HG03280 (cell line): ENCODE results near the gene SUV39H1.
A peak's percentile ranks its signal among the peaks of the same experiment; 100 is the strongest.
"Not testable (repeated sequence)": the region's sequence is repeated elsewhere in the genome, so short reads cannot be mapped to it uniquely, and the experiment has no call there.

Experiments used
- ATAC-seq: cut with Tn5 transposase; IDR thresholded peaks from one replicate; pipeline ENCODE4 v1.9.1; 2021; ENCODE audit warnings: mild to moderate bottlenecking, moderate library complexity; ENCODE audit not compliant: unreplicated experiment

Gene SUV39H1

DNA sequence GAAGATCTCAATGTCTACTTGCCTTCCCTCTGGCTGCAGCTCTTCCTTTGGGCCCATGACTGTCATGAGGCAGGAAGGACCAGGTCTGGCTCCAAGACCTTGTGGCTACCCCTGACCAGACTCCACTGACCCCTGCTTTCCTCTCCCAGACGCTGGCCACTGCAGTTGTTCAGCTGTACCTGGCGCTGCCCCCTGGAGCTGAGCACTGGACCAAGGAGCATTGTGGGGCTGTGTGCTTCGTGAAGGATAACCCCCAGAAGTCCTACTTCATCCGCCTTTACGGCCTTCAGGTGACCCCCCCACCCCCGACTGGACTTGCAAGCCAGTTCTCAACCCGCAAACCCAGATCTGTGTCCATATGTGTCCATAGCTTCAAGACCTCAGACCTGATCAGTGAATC lies 12.4 kb upstream of the SUV39H1 start:
- no peak for ATAC-seq

DNA sequence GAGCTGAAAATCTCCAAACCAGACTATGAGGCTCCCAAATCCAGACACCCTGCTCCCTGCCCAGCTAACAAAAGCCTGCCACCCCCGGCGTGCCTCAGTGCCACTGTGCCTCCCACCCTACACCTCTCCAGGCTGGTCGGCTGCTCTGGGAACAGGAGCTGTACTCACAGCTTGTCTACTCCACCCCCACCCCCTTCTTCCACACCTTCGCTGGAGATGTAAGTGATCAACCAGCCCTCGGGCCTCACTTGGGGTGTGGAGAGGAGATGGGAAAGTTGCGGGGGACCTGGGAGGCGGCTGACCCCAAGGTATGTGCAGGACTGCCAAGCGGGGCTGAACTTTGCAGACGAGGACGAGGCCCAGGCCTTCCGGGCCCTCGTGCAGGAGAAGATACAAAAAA lies 11.1 kb upstream of the SUV39H1 start:
- no peak for ATAC-seq

DNA sequence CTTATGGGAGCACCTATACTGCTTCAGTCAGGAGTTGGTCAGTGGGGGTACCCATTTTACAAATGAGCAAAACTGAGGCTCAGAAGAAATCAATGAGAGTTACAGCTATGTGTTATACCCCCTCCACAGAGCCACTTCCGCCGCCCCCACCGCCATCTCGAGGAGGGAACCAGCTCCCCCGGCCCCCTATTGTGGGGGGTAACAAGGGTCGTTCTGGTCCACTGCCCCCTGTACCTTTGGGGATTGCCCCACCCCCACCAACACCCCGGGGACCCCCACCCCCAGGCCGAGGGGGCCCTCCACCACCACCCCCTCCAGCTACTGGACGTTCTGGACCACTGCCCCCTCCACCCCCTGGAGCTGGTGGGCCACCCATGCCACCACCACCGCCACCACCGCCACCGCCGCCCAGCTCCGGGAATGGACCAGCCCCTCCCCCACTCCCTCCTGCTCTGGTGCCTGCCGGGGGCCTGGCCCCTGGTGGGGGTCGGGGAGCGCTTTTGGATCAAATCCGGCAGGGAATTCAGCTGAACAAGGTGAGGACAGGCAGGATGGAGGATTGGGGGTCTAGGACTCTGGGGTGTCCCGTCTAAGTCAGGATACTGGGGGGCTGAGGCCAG lies 7.9 kb upstream of the SUV39H1 start:
- ATAC-seq = no peak

DNA sequence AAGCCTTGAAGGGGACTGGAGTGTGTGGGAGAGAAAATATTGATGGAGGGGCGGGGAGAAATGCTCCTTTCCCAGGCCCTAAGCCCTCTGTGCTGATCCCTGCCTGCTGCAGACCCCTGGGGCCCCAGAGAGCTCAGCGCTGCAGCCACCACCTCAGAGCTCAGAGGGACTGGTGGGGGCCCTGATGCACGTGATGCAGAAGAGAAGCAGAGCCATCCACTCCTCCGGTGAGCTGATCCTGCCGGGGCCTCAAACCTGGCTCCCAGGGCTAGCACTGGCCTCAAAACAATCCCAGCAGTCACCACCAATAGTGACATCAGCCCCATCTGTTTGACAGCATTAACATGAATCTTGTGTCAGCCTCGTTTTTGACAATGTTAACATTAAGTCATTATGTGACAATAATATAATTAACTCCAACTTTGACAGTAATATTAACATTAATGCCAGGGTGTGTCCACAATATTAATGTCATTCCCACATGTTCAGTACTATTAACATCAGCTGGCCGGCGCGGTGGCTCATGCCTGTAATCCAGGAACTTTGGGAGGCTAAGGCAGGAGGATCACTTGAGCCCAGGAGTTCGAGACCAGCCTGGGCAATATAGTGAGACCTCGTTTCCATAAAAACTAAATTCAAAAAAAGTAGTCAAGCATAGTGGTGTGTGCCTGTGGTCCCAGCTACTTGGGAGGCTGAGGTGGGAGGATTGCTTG lies 7.2 kb upstream of the SUV39H1 start:
- no peak for ATAC-seq

DNA sequence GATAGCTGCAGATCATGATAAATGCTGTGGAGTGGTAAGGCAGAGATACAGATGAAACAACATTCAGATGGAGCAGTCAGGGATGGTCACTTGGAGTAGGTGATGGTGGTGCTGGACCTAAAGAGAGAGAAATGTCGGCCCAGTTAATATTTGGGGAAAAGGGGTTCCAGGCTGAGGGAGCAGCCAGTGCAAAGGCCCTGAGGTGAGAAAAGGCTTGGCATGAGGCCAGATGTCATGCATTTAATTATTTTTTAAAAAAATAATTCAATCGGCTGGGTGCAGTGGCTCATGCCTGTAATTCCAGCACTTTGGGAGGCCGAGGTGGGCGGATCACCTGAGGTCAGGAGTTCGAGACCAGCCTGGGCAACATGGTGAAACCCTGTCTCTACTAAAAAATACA lies 4.8 kb upstream of the SUV39H1 start:
- ATAC-seq = not testable (repeated sequence)

DNA sequence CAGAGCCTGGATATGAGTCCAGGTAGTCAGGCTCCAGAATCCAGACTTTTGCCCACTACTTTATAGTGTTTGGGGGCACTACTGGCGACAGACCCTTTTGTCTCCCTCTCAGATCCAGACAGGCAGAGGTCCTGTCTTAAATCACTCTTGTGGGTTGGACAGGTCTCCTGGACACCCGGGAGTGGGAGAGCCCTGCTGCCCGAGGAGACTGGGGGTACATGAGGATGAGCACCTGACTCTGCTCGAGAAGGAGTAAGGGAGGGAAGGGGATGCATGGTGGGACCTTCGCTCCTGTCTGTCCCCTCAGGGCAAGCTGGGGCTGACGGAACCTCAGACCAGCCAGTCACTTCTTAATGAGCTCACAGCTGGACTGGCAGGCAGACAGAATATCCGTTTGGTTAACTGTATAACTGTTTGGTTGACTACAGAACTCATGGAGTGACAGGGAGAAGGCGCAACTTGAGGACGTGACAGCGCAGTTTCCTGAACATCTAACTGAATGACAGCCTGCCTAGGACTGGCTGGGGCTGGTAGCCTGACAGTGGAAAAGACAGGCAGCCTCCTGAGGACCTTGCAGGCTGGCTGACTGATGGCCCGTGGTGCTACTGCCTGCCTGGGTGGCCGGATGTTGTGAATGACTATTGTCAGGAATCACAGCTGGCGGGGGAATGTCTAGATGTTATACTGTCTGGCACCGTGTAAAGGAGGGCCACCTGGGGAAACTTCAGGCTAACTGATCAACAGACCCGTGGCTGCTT lies 1.6 kb upstream of the SUV39H1 start:
- no peak for ATAC-seq

DNA sequence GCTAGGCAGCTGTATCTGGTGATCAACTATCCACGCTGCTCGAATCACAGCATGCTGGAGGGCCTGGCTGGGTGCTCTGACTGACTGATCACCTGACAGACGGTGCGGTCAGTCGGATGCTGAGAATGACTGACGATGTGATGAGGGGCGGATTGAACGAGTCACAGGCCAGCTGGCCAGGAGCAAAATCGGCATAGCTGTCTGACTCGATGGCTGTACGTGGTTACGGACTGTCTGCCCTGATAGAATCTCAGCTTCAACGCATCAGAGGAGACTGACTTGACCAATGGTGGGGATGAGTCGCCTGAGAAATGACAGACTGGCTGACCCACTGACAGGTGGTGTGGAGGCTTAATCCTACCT lies 1.0 kb upstream of the SUV39H1 start:
- ATAC-seq = no peak

GRCh38 chrX:48695925-48696300 lies 621 bp upstream of the SUV39H1 start:
- no peak for ATAC-seq

GRCh38 chrX:48696909-48697727 lies 584 bp downstream of the SUV39H1 start:
- peak; percentile 11 for ATAC-seq

GRCh38 chrX:48698306-48698705 lies 1.8 kb downstream of the SUV39H1 start:
- ATAC-seq = no peak

DNA sequence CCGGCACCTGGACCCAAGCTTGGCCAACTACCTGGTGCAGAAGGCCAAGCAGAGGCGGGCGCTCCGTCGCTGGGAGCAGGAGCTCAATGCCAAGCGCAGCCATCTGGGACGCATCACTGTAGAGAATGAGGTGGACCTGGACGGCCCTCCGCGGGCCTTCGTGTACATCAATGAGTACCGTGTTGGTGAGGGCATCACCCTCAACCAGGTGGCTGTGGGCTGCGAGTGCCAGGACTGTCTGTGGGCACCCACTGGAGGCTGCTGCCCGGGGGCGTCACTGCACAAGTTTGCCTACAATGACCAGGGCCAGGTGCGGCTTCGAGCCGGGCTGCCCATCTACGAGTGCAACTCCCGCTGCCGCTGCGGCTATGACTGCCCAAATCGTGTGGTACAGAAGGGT lies 3.7 kb downstream of the SUV39H1 start:
- ATAC-seq = no peak

GRCh38 chrX:48700951-48701653 lies 4.6 kb downstream of the SUV39H1 start:
- no peak for ATAC-seq

DNA sequence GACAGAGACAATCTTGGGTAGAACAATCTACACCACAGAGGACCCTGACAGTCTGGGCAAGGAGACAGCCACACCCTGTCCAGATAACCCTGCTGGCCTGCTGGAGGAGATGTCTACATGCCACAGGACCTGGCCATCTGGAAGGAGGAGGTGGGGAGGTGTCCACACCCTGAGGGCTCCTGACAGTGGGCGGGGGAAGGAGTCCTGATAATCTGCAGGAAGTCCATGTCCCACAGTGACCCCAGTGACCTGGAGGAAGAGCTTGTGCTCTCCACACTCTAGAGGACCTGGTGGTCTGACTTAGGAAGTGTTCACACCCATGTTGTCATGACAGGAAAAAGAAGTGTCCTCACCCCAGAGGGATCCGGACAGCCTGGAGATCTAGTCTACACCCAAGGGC lies 5.5 kb downstream of the SUV39H1 start:
- ATAC-seq = no peak

DNA sequence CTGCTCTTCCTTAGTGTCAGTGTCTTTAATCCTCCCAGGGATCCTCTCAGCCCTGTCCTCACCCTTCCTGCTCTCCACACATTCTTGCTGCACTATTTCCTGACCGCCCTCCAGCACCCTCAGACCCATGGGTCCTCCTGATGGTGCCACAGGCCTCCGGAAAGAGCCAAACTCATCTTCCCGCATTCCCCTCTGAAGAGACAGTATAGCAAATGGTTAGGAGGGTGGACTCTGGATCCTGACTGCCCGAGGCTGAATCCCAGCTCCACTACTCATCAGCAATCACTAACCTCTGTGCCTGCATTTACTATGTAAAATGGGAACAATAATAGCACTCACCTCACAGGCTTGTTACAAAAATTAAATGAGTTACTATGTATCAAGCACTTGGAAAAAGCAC lies 6.2 kb downstream of the SUV39H1 start:
- ATAC-seq = no peak

GRCh38 chrX:48703228-48703627 lies 6.7 kb downstream of the SUV39H1 start:
- no peak for ATAC-seq

DNA sequence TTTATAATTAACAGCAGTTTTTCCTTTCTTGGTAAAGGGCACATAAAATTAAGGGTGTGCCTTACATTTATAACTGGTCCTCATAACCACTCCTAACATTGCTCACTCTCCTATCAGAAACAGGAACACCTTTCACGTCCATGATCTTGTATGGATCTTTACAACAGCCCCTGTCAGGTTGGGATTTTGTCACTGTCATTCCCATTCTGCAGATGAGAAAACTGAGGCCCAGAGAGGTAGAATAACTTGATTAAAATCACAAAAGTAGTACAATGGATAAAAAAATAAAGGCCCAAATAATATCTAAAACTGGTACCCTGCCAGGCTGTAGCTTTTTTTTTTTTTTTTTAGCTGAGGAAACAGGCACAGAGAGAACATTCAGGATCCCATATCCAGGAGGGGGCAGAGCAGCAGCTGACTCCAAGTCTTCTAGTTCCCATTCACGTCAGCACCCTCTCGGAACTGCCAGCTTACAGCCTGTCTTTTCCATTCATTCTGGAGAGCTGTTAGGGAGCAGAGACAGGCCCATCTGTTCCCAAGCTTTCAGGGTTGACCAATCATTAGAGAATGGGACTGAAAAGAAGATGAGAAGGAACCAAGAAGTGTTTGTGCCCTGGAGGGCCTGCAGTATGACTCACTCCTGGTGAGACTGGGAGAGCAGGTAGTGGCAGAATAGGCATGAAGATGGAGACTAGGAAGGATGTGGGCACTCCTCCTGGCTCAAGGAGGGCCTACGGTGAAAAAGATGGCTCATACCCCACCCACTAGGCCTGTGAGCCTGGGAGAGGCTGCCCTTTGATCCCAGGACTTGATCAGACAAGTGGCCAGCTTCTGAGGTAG lies 7.3 kb downstream of the SUV39H1 start:
- ATAC-seq = no peak

- ATAC-seq = no peak
Measured at GRCh38 chrX:48705871-48706270, 9.3 kb downstream of the SUV39H1 start.

- ATAC-seq = no peak
Measured at GRCh38 chrX:48709522-48710112, 13.1 kb downstream of the SUV39H1 start.

- no peak for ATAC-seq
Measured at GRCh38 chrX:48711162-48711928, 14.8 kb downstream of the SUV39H1 start.
